HL-60/S4 treated with retinoic acid at 250 ng/mL for 4 days and 3 days (cell line): ENCODE results near the gene TOMM7.
"Not testable (repeated sequence)": the region's sequence is repeated elsewhere in the genome, so short reads cannot be mapped to it uniquely, and the experiment has no call there.

Source experiments
- in situ Hi-C: fragments of 300-500 bp; cut with MboI; formaldehyde crosslinking; loops from 2 replicates; pipeline ENCODE4 v1.7.0; 2022; ENCODE audit warnings: low sequenced_read_pairs

Gene TOMM7

GRCh38 chr7:22790640-22791039 lies 32.0 kb downstream of the TOMM7 start:
- in situ Hi-C loops: not testable (repeated sequence)

- in situ Hi-C loops: no loop called here
These were observed 34.7 kb downstream of the TOMM7 start for GRCh38 chr7:22787951-22788350.

GRCh38 chr7:22786290-22786932 lies 36.2 kb downstream of the TOMM7 start:
- in situ Hi-C loops: no loop called here

GRCh38 chr7:22784346-22784745 lies 38.3 kb downstream of the TOMM7 start:
- in situ Hi-C loops: no loop called here

- in situ Hi-C loops: no loop called here
These were observed 39.2 kb downstream of the TOMM7 start for GRCh38 chr7:22783421-22783820.

- in situ Hi-C loops: no loop called here
These were observed 39.9 kb downstream of the TOMM7 start for GRCh38 chr7:22782616-22783232.

- in situ Hi-C loops: no loop called here
These were observed 41.4 kb downstream of the TOMM7 start for GRCh38 chr7:22781230-22781711.

- in situ Hi-C loops: not testable (repeated sequence)
These were observed 42.8 kb downstream of the TOMM7 start for GRCh38 chr7:22779730-22780323.

GRCh38 chr7:22776964-22777363 lies 45.7 kb downstream of the TOMM7 start:
- in situ Hi-C loops: no loop called here

- in situ Hi-C loops: no loop called here
These were observed 49.8 kb downstream of the TOMM7 start for GRCh38 chr7:22772885-22773284.

- in situ Hi-C loops: no loop called here
These were observed 50.8 kb downstream of the TOMM7 start for GRCh38 chr7:22771872-22772228.

GRCh38 chr7:22771194-22771871 lies 51.3 kb downstream of the TOMM7 start:
- in situ Hi-C loops: no loop called here

GRCh38 chr7:22765609-22766008 lies 57.0 kb downstream of the TOMM7 start:
- in situ Hi-C loops: no loop called here
